ENCODE results near the gene ZNF423. TPM values are rescaled to one million over a fixed set of nuclear protein-coding genes. Genes with fewer than 3 reads are reported as not detected.

Gene ZNF423
- total and polyA plus RNA-seq, 2 experiments from 2014 or later, result 12.3 to 22.2 TPM

- TF ChIP-seq, protein P1, sequence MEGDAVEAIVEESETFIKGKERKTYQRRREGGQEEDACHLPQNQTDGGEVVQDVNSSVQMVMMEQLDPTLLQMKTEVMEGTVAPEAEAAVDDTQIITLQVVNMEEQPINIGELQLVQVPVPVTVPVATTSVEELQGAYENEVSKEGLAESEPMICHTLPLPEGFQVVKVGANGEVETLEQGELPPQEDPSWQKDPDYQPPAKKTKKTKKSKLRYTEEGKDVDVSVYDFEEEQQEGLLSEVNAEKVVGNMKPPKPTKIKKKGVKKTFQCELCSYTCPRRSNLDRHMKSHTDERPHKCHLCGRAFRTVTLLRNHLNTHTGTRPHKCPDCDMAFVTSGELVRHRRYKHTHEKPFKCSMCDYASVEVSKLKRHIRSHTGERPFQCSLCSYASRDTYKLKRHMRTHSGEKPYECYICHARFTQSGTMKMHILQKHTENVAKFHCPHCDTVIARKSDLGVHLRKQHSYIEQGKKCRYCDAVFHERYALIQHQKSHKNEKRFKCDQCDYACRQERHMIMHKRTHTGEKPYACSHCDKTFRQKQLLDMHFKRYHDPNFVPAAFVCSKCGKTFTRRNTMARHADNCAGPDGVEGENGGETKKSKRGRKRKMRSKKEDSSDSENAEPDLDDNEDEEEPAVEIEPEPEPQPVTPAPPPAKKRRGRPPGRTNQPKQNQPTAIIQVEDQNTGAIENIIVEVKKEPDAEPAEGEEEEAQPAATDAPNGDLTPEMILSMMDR (IDR thresholded peaks at IDR 0.05; ENCODE audit: low read depth, low read length), result no peak
- no peaks in the 10 kb centered on the region for H3K4me1 ChIP-seq (ENCODE audit: low read depth)
- no peak overlapping the region for H3K4me3 ChIP-seq
- H3K27me3 ChIP-seq, result no peaks in the 10 kb centered on the region
- no peak overlapping the region for H3K27ac ChIP-seq
- H3K36me3 ChIP-seq, result no peaks in the 10 kb centered on the region
- no peak for DNase-seq (ENCODE audit: low read depth in 1 of 2, low spot score in 1 of 2)
- no peaks in the 10 kb centered on the region for H3K9me3 ChIP-seq (ENCODE audit: low read depth)
These were observed 360.9 kb downstream of the ZNF423 start for GRCh38 chr16:49494891-49495566.

DNA sequence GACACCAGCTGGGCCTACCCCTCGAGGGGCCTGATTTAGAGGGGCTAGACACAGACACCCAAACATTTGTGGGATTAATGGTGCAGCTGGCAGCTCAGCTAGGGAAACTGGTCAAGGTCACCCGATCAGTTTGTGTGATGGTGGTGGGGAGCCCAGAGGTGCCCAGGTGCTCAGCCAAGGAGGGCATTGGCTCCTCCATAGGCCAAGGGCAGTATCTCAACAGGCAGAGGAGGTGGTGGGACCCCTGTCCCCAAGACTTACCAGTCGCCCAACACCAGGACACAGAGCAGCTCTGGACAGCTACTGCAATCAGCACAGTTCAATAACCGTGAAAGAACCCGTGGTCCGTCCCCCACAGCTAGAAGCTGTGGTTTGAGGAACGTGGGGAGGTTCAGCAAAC lies 361.4 kb downstream of the ZNF423 start:
- Histone ChIP-seq H3K27me3 (no peaks in the 10 kb centered on the region), H3K27ac (no peak overlapping the region), H3K36me3 (no peaks in the 10 kb centered on the region), H3K9me3 (ENCODE audit: low read depth) (no peaks in the 10 kb centered on the region), H3K4me1 (ENCODE audit: low read depth) (no peaks in the 10 kb centered on the region), H3K4me3 (no peak overlapping the region)
- DNase-seq (ENCODE audit: low read depth in 1 of 2, low spot score in 1 of 2), result no peak
- TF ChIP-seq, protein P1 (IDR thresholded peaks at IDR 0.05; ENCODE audit: low read depth, low read length), result no peak

- H3K36me3 ChIP-seq, result no peaks in the 10 kb centered on the region
- no peaks in the 10 kb centered on the region for H3K9me3 ChIP-seq (ENCODE audit: low read depth)
- TF ChIP-seq, protein P1 (IDR thresholded peaks at IDR 0.05; ENCODE audit: low read depth, low read length), result no peak
- no peaks in the 10 kb centered on the region for H3K4me1 ChIP-seq (ENCODE audit: low read depth)
- H3K27me3 ChIP-seq, result no peaks in the 10 kb centered on the region
- DNase-seq (ENCODE audit: low read depth in 1 of 2, low spot score in 1 of 2), result no peak
- H3K27ac ChIP-seq, result no peak overlapping the region
- no peak overlapping the region for H3K4me3 ChIP-seq
These were observed 362.1 kb downstream of the ZNF423 start for GRCh38 chr16:49493836-49494235.

- H3K4me1 ChIP-seq (ENCODE audit: low read depth), result no peaks in the 10 kb centered on the region
- H3K9me3 ChIP-seq (ENCODE audit: low read depth), result no peaks in the 10 kb centered on the region
- no peak overlapping the region for H3K27ac ChIP-seq
- no peaks in the 10 kb centered on the region for H3K36me3 ChIP-seq
- TF ChIP-seq, protein P1 (IDR thresholded peaks at IDR 0.05; ENCODE audit: low read depth, low read length), result no peak
- DNase-seq (ENCODE audit: low read depth in 1 of 2, low spot score in 1 of 2), result no peak
- no peak overlapping the region for H3K4me3 ChIP-seq
- H3K27me3 ChIP-seq, result no peaks in the 10 kb centered on the region
These were observed 362.9 kb downstream of the ZNF423 start for GRCh38 chr16:49492896-49493626.

DNA sequence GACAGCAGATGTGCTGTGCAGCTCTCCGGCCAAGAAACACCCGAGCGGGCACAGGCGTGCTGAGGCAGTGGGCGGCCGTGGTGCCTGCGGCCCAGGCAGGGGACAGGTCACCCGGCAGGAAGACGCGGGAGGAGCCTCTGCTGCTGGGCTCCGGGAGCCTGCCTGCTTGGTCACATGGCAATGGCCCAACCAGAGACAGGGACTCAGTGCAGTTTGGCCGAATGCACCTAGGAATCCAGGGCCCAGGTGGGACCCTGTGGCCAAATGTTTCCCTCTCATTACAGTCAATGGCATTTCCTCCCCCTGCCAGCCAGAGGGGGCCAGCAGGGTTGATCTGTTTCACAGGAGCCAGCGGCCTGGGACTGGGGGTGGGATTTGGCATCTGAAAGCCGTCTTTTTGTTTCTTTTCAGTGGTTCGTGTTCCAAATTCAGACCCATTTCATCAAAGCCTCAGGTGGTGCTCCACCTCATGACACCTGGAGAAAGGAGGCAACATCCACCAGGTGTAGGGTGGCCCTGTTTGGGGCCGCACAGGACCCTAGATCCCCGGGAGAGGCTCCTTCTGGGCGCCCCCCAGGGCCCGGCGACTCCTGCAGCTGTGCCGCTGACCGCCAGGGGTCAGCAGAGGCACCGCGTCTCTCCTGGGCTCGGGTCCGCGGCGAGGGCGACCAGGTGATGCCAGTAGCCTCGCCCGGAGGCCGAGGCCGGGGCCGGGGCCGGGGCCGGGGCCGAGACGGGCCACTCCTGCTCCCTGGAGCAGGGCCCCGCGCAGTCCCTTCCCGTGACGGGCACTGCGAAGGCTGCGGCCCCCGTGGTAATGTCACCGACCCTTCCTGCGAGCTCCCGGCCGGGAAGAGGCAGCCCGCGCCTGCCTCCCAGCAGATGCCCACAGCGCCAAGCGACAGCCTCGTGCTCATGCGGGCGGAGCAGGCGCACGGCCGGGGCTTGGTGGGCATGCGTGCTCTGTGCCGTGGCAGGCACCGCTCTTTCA lies 363.8 kb downstream of the ZNF423 start:
- H3K36me3 ChIP-seq, result no peaks in the 10 kb centered on the region
- no peak overlapping the region for H3K27ac ChIP-seq
- TF ChIP-seq, protein P1 (IDR thresholded peaks at IDR 0.05; ENCODE audit: low read depth, low read length), result peak; percentile 89
- H3K9me3 ChIP-seq (ENCODE audit: low read depth), result no peaks in the 10 kb centered on the region
- H3K4me3 ChIP-seq, result no peak overlapping the region
- no peaks in the 10 kb centered on the region for H3K4me1 ChIP-seq (ENCODE audit: low read depth)
- H3K27me3 ChIP-seq, result no peaks in the 10 kb centered on the region
- peak; percentile 31 to 64 for DNase-seq (ENCODE audit: low read depth in 1 of 2, low spot score in 1 of 2)
